CD4-positive, alpha-beta T cell treated with Interleukin-15 for 4 hours (primary cell): ENCODE data around the gene PLCG2.
"Not testable (repeated sequence)": the region's sequence is repeated elsewhere in the genome, so short reads cannot be mapped to it uniquely, and the experiment has no call there.

Experiments
- DNase-seq: peaks from one replicate; pipeline ENCODE4 v3.0.0-alpha.2; 2020; ENCODE audit warnings: low spot score

Gene PLCG2

GRCh38 chr16:81913222-81913621, 134.1 kb downstream of the PLCG2 start:
- DNase-seq, result no peak

GRCh38 chr16:81917375-81917774, 138.3 kb downstream of the PLCG2 start:
- DNase-seq, result no peak

GRCh38 chr16:81918927-81919326, 139.8 kb downstream of the PLCG2 start:
- DNase-seq, result no peak

- DNase-seq, result no peak
Measured at GRCh38 chr16:81920498-81920897, 141.4 kb downstream of the PLCG2 start.

GRCh38 chr16:81921085-81921814, 142.2 kb downstream of the PLCG2 start:
- no peak for DNase-seq

- no peak for DNase-seq
Measured at GRCh38 chr16:81921843-81922584, 142.9 kb downstream of the PLCG2 start.

- no peak for DNase-seq
Measured at GRCh38 chr16:81923296-81923695, 144.2 kb downstream of the PLCG2 start.

- DNase-seq, result no peak
Measured at GRCh38 chr16:81925016-81925415, 145.9 kb downstream of the PLCG2 start.

- no peak for DNase-seq
Measured at GRCh38 chr16:81926036-81926435, 146.9 kb downstream of the PLCG2 start.

GRCh38 chr16:81927561-81928185, 148.6 kb downstream of the PLCG2 start:
- no peak for DNase-seq

- DNase-seq, result no peak
Measured at GRCh38 chr16:81928271-81928918, 149.3 kb downstream of the PLCG2 start.

GRCh38 chr16:81928975-81929374, 149.9 kb downstream of the PLCG2 start:
- no peak for DNase-seq

- no peak for DNase-seq
Measured at GRCh38 chr16:81929841-81930240, 150.8 kb downstream of the PLCG2 start.

- no peak for DNase-seq
Measured at GRCh38 chr16:81931927-81932326, 152.8 kb downstream of the PLCG2 start.

GRCh38 chr16:81932668-81933067, 153.6 kb downstream of the PLCG2 start:
- no peak for DNase-seq

GRCh38 chr16:81933361-81933760, 154.3 kb downstream of the PLCG2 start:
- DNase-seq, result no peak

GRCh38 chr16:81934711-81935110, 155.6 kb downstream of the PLCG2 start:
- DNase-seq, result not testable (repeated sequence)

- no peak for DNase-seq
Measured at GRCh38 chr16:81936209-81937000, 157.3 kb downstream of the PLCG2 start.

- no peak for DNase-seq
Measured at GRCh38 chr16:81937305-81938038, 158.4 kb downstream of the PLCG2 start.

- DNase-seq, result no peak
Measured at GRCh38 chr16:81938326-81939163, 159.5 kb downstream of the PLCG2 start.
